SK-N-MC (cell line): ENCODE results near the gene DBP.

Experiments
- EZH2 ChIP-seq: fragments of 200-600 bp; sonication (generic); IDR thresholded peaks from one replicate; pipeline ENCODE4 v1.6.1; 2017; ENCODE audit warnings: antibody characterized with exemption
- FOXP2 ChIP-seq: optimal IDR thresholded peaks from 2 replicates; pipeline ENCODE3; 2011; ENCODE audit warnings: mild to moderate bottlenecking, moderate library complexity; ENCODE audit not compliant: insufficient read depth; ENCODE audit errors: extremely low read length, control extremely low read depth
- POLR2AphosphoS5 ChIP-seq: IDR thresholded peaks from 2 replicates; pipeline ENCODE4 v1.6.1; 2012; ENCODE audit warnings: mild to moderate bottlenecking, low read depth, low read length, borderline replicate concordance

- no peak for TF ChIP-seq POLR2AphosphoS5
- no peak for TF ChIP-seq EZH2
- no peak for TF ChIP-seq FOXP2
Measured at GRCh38 chr19:48635966-48636858, 967 bp downstream of the DBP start.
